DOHH2 (cell line): ENCODE measurements around the gene PRKCH.

Experiments
- H3F3A ChIP-seq: fragments of 200-600 bp; sonication (generic), shearing (Covaris generic); 2 replicates; pipeline ENCODE4 v1.6.0; 2016; ENCODE audit warnings: antibody characterized with exemption, mild to moderate bottlenecking; ENCODE audit not compliant: control insufficient read depth, insufficient read depth
- H3K27ac ChIP-seq: fragments of 200-600 bp; sonication (generic); 2 replicates; pipeline ENCODE4 v1.5.1; 2014; ENCODE audit warnings: low read depth, mild to moderate bottlenecking, low read length, moderate library complexity
- H3K27me3 ChIP-seq: fragments of 200-600 bp; sonication (generic); 2 replicates; pipeline ENCODE4 v1.6.1; 2014; ENCODE audit warnings: mild to moderate bottlenecking, low read length, mixed read lengths; ENCODE audit not compliant: control insufficient read depth
- H3K36me3 ChIP-seq: fragments of 200-600 bp; sonication (generic); 2 replicates; pipeline ENCODE4 v1.6.1; 2014; ENCODE audit warnings: mild to moderate bottlenecking, low read length, moderate library complexity, mixed read lengths; ENCODE audit not compliant: control insufficient read depth
- H3K4me1 ChIP-seq: fragments of 200-600 bp; sonication (generic); 2 replicates; pipeline ENCODE4 v1.6.1; 2014; ENCODE audit warnings: mild to moderate bottlenecking, low read length, mixed read lengths; ENCODE audit not compliant: control insufficient read depth
- H3K4me2 ChIP-seq: fragments of 200-600 bp; sonication (generic); 2 replicates; pipeline ENCODE4 v1.6.0; 2014; ENCODE audit warnings: mild to moderate bottlenecking, low read length, moderate library complexity
- H3K4me3 ChIP-seq: fragments of 200-600 bp; sonication (generic); 2 replicates; pipeline ENCODE4 v1.5.1; 2014; ENCODE audit warnings: mild to moderate bottlenecking, low read length, mixed read lengths
- H3K79me2 ChIP-seq: fragments of 200-600 bp; sonication (generic); 2 replicates; pipeline ENCODE4 v1.6.1; 2014; ENCODE audit warnings: mild to moderate bottlenecking, low read length, mixed read lengths; ENCODE audit not compliant: control insufficient read depth
- H3K9me2 ChIP-seq: fragments of 200-600 bp; sonication (generic); replicated peaks from 2 replicates; pipeline ENCODE4 v1.6.1; 2014; ENCODE audit warnings: mild to moderate bottlenecking, low read length, mixed read lengths; ENCODE audit not compliant: control insufficient read depth
- H3K9me3 ChIP-seq: fragments of 200-600 bp; sonication (generic); 2 replicates; pipeline ENCODE4 v1.6.1; 2014; ENCODE audit warnings: antibody characterized with exemption, low read length, mixed read lengths; ENCODE audit not compliant: control insufficient read depth, insufficient read depth
- H4K20me1 ChIP-seq: fragments of 200-600 bp; sonication (generic); 2 replicates; pipeline ENCODE4 v1.6.0; 2014; ENCODE audit warnings: low read depth, mild to moderate bottlenecking, antibody characterized with exemption, low read length, moderate library complexity; ENCODE audit not compliant: control insufficient read depth, insufficient read depth
- EZH2phosphoT487 ChIP-seq: fragments of 200-600 bp; sonication (generic); IDR thresholded peaks from 2 replicates; pipeline ENCODE4 v1.6.1; 2017; ENCODE audit warnings: borderline replicate concordance, mild to moderate bottlenecking, antibody characterized with exemption, low read length, moderate library complexity, mixed read lengths
- TF ChIP-seq, protein P1 (sequence below): fragments of 200-600 bp; sonication (generic); IDR thresholded peaks from one replicate; pipeline ENCODE4 v1.5.1; 2014; ENCODE audit warnings: antibody characterized with exemption, mild to moderate bottlenecking, low read depth, low read length; ENCODE audit not compliant: poor library complexity, severe bottlenecking

The PRKCH gene

DNA sequence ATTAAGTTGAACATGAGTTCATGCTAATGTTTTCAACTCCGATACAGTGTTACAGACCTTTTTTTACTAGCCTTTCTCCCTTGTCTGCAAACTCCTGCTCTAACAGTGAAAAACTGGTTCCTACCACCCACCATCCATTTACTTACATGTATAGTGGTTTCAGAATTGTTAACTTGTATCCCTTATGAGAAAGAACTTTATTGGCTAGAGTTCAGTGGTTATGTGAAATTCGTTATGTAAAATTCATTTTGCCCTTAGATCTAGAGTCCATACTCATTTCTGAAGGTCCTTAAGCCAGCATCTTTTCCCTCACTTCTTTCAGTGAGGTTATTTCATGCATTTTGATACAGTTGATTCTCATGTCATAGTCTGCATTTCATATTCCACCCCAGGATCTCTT, 51.0 kb downstream of the PRKCH start:
- no peak overlapping the region for H3K4me2 ChIP-seq
- H3K36me3 ChIP-seq = no peaks in the 10 kb centered on the region
- no peak overlapping the region for H3K27ac ChIP-seq
- TF ChIP-seq, protein P1, sequence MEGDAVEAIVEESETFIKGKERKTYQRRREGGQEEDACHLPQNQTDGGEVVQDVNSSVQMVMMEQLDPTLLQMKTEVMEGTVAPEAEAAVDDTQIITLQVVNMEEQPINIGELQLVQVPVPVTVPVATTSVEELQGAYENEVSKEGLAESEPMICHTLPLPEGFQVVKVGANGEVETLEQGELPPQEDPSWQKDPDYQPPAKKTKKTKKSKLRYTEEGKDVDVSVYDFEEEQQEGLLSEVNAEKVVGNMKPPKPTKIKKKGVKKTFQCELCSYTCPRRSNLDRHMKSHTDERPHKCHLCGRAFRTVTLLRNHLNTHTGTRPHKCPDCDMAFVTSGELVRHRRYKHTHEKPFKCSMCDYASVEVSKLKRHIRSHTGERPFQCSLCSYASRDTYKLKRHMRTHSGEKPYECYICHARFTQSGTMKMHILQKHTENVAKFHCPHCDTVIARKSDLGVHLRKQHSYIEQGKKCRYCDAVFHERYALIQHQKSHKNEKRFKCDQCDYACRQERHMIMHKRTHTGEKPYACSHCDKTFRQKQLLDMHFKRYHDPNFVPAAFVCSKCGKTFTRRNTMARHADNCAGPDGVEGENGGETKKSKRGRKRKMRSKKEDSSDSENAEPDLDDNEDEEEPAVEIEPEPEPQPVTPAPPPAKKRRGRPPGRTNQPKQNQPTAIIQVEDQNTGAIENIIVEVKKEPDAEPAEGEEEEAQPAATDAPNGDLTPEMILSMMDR = no peak
- TF ChIP-seq EZH2phosphoT487 = no peak
- no peaks in the 10 kb centered on the region for H3K79me2 ChIP-seq
- H3K9me3 ChIP-seq = peaks cover 14% of the 10 kb centered on the region; the same call in 1 of the 2 replicates
- no peak overlapping the region for H3K4me3 ChIP-seq
- H3K27me3 ChIP-seq = no peaks in the 10 kb centered on the region
- H3K4me1 ChIP-seq = no peaks in the 10 kb centered on the region
- H3K9me2 ChIP-seq = no peaks in the 10 kb centered on the region
- H4K20me1 ChIP-seq = no peaks in the 10 kb centered on the region
- no peaks in the 10 kb centered on the region for H3F3A ChIP-seq

DNA sequence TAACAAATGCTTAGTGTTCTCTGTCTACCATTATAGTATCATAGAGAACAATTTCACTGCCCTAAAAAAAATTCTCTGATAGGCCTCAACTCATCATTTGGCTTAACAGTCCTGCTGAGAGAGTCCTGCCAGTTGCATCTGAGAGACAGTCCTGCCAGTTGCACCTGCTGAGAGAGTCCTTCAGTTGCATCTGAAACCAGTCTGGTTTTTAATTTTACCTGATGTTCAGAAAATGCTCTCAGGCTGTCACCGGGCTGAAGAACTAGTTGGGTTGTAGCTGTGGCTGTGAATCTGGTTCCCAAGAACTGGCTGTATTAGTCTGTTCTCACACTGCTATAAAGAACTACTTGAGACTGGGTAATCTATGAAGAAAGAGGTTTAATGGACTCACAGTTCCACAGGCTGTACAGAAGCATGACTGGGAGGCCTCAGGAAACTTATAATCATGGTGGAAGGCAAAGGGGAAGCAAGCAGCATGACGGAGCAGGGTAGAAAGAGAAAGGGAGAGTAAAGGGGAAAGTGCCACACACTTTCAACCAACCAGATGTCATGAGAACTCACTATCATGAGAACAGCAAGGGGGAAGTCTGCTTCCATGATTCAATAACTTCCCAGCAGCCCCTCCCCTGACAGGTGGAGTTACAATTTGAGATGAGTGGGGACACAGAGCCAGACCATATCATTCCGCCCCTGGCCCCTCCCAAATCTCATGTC, 51.6 kb downstream of the PRKCH start:
- no peaks in the 10 kb centered on the region for H3K79me2 ChIP-seq
- H3K36me3 ChIP-seq = no peaks in the 10 kb centered on the region
- TF ChIP-seq, protein P1 = no peak
- no peak for TF ChIP-seq EZH2phosphoT487

DNA sequence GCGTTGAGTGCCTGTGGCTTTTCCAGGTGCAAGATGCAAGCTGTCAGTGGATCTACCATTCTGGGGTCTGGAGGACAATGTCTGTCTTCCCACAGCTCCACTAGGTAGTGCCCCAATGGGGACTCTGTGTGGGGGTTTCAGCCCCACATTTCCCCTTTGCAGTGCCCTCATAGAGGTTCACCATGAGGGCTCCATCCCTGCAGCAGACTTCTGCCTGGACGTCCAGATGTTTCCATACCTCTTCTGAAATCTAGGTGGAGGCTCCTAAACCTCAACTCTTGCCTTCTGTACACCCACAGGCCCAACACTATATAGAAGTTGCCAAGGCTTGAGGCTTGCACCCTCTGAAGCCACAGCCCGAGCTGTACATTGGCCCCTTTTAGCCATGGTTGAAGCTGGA, 52.9 kb downstream of the PRKCH start:
- Histone ChIP-seq H3K36me3 (no peaks in the 10 kb centered on the region), H3K4me2 (no peak overlapping the region), H3K4me3 (no peak overlapping the region), H3K27ac (no peak overlapping the region), H3F3A (no peaks in the 10 kb centered on the region), H4K20me1 (no peaks in the 10 kb centered on the region), H3K9me2 (no peaks in the 10 kb centered on the region), H3K9me3 (peaks cover 14% of the 10 kb centered on the region; the same call in 1 of the 2 replicates), H3K4me1 (peaks cover under 1% of the 10 kb centered on the region; the same call in 1 of the 2 replicates), H3K79me2 (no peaks in the 10 kb centered on the region), H3K27me3 (no peaks in the 10 kb centered on the region)
- no peak for TF ChIP-seq EZH2phosphoT487
- TF ChIP-seq, protein P1 = no peak

More for the DNA sequence above, 51.6 kb downstream of the PRKCH start:
- H3K4me2 ChIP-seq = no peak overlapping the region
- H3K4me3 ChIP-seq = no peak overlapping the region
- no peaks in the 10 kb centered on the region for H4K20me1 ChIP-seq
- no peaks in the 10 kb centered on the region for H3K9me2 ChIP-seq
- no peaks in the 10 kb centered on the region for H3K4me1 ChIP-seq
- H3K9me3 ChIP-seq = peaks cover 14% of the 10 kb centered on the region; the same call in 1 of the 2 replicates
- H3K27me3 ChIP-seq = no peaks in the 10 kb centered on the region
- no peak overlapping the region for H3K27ac ChIP-seq
- H3F3A ChIP-seq = no peaks in the 10 kb centered on the region
